ENCODE measurements around the gene C2CD3.

C2CD3 gene

GRCh38 chr11:74015919-74016684, 154.7 kb downstream of the C2CD3 start:
- peak; percentile 49 for DNase-seq

DNA sequence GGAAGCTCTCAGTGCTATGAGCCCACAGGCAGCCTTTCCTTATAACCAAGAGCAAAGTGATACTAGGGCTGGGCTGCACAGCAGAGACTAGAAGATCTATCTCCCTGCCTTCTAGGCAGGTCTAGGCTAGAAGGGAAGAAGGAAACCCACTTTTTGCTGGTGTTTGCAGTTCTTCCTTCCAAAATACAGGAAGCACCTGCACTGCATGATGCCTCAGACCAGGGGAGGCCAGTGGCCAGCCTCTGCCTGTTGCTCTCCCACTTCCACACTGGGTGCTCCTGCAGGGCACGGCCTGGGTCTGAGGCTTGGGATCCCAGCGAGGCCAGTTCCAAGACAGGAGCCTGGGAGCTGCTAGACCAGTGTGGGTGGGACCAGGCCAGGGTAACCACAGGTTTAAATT, 155.9 kb downstream of the C2CD3 start:
- DNase-seq: peak; percentile 50

- peak; percentile 50 for DNase-seq
Measured at GRCh38 chr11:74013141-74013540, 157.7 kb downstream of the C2CD3 start.

DNA sequence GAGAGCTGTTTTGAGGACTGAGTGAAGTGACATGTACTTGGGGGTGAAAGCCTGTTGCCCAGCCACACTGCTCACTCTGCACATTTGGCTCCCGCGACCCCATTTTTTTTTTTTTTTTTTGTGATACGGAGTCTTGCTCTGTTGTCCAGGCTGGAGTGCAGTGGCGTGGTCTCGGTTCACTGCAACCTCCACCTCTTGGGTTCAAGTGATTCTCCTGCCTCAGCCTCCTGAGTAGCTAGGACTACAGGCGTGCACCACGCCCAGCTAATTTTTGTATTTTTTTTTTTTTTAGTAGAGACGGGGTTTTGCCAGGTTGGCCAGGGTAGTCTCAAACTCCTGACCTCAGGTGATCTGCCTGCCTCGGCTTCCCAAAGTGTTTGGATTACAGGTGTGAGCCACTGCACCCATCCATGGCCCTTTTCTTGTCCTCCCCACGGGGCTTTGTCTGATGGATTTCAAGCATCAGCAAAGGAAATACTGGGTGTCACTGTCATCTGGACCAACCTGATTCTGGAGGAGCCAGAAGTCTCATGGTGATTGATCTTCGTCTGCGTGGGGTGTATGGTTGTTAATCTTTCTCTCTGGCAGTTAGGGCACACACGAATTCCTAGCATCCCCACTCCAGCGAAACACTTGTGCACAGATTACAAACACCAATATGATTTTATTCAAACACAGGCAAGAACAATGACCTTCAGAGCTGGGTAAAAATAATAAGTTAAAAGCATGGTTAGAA, 158.6 kb downstream of the C2CD3 start:
- DNase-seq: peak; percentile 52

DNA sequence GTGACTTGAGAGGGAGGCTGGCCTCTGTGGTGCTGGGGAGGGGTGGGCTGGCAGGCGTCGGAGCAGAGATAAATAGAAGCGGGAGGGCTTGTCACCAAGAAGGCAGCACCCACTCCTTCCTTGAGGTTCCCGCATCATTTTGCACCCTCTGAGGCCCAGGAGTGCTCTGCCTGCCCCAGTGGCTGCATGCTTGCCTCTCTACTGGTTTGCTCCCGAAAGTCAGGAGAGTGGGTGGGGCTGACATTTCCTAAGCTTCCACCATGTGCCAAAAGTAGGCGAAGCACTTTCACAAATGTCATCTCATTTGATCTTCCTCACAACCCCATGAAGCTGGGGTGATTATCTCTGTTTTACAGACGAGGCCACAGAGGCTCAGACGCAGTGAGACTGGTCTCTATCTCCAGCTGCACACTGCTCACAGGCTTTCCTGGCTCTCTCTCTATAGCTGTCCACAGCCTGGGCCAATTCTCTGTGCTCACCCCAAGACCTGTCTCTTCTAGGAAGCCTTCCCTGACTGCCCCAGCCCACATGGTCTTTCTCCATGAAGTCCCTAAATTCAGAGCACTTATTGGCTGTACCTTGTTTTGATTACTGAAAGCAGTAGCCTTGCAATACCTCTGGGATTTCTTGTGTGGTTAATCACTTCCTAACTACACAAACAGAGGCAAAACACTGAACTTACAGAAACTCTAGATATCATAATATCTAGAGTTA, 159.3 kb downstream of the C2CD3 start:
- peak; percentile 77 for DNase-seq

GRCh38 chr11:74010306-74011300, 160.2 kb downstream of the C2CD3 start:
- DNase-seq: peak; percentile 64

- DNase-seq: peak; percentile 52
Measured at GRCh38 chr11:74009675-74010305, 161.0 kb downstream of the C2CD3 start.

DNA sequence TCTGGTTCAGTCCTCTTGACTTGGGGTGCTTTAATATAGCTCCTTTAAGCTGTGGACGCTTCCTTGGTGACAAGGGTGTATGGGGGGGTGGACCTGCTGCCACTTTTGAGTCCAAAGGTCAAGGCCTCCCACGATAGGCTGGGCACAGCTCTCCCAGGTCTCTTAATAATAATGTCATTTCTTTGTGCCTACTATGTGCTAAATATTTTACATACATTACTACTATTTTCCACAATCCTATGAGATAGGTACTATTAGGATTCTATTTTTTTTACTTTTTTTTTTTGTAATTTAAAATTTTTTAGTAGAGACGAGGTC, 161.6 kb downstream of the C2CD3 start:
- no peak for DNase-seq

GRCh38 chr11:74008373-74009229, 162.2 kb downstream of the C2CD3 start, which contains the start of gene UCP3:
TSS of gene UCP3 (minus strand) at chr11:74009085. CDS start at chr11:74007042, 2,043 bp downstream.
- DNase-seq: peak; percentile 54

DNA sequence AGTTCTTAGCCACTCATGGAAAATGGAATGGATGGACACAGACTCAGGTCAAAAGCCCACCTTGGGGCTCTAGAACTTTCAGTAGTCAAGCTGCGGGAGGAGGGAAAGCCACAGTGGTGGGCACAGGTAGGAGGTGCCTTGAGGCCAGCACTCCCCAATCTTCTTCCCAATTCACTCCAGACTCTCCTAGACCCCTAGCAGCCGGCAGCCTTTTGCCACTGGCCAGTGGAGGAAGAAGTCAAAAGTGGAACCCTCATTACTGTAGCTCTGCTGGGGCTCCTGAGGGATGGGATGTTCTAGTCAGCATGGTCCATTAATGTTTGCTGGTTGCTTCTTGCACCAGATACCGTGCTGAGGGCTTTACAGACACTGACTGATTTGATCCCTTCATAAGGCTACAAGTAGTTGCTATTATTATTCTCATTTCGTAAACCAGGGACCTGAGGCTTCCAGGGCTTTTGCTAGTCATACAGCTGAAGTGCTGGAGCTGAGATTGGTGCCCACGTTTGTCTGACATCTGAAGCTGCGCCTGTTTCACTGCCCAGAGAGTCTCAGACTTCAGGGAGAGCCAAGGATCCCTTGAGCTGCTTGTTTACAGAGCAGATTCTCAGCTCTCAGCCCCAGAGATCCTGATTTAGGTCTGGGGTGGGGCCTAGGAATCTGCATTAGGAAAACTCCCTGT, 163.0 kb downstream of the C2CD3 start:
- peak; percentile 54 for DNase-seq

DNA sequence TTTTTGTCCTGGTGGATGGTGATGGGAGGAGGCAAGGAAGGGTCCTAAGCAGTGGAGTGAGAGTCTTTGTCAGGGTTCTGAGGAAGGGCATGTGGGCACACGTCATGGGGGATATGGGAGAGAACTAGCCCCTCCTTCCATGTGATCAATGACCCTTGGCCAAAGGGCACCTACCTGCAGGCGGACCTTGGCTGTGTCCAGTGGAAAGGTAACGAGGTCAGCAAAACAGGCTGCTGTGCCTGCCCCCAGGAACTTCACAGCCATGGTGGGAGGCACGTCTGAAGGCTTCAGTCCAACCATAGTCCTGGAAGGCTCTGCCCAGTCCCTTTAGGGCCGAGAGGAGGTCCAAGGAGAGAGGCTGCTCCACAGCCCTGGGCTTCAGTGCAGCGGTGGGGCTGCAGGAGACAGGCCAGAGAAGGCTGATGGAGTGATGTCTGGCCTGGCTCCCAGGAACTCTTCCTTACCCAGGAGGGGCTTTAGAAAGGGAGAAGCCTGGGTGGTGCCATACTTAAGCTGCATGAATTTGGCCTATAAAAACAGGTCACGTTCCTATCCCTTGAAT, 164.0 kb downstream of the C2CD3 start:
- DNase-seq: peak; percentile 48

- DNase-seq: peak; percentile 55
Measured at GRCh38 chr11:74005721-74006517, 164.9 kb downstream of the C2CD3 start.

DNA sequence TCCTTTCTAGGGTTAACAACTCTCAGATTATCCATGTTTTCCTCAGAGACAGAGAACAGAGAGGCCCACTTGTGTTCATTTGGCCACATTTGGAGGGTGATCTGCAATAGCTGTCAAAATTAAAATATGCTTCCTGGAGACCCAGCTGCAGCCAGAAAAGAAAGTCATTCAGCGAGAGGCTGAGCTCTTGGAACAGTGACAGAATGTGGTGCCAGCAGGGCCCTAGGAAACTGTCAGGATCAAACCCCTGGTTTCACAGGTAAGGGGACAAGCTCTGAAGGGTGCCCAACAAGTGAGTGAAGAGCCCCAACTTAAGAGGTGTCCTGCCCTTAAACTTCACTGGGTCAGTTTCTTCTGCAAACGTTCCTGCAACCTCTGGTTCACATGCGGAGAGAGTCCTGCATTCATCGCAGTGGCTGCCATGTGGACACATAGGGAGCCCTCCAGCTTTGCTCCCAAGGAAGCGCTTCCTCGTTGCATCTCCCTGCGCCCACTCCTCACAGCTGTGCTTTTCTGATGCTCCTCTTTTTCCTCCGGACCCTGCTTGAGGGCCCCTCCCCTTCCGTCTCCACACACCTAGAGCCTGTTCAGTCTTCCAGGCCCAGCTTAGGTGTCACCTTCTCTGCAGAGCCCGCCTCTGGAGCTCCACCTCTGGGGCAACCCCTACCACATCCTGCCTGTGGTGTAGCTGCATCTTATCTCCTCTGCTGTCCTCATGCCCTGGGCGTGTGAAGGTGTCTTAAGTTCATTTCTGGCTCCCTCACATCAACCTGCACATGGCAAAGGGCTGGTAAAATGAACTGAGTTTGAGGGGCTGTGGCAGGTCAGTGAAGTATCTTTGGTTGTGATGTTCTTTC, 165.8 kb downstream of the C2CD3 start:
- DNase-seq: peak; percentile 82

DNA sequence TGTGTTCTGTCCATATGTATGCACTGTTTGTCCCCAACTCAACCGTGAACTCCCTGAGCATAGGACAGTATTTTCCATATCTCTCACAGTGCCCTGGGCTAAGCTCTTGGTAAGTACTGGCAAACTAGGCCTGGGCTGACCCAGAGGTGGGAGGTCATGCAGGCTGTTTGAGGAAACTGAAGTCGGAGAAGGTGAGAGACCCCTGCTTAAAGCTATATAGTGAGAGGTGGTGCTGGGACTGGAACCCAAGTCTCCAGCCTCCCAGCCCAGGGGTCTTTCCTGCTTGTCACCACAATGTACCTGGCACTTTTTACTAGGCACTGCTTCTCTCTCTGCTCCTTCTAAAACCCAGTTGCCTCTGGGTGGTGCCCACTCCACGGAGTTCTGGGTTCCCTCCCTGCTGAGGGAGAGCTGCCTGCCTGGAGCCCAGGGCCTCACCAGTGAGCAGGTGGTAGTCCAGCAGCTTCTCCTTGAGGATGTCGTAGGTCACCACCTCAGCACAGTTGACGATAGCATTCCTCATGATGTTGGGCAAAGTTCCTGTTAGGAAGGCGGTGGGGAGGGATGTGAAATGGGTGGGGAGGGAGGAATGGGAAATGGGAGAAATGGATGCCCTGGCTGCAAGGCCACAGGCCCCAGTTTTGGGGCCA, 166.6 kb downstream of the C2CD3 start:
- peak; percentile 45 for DNase-seq

- peak; percentile 43 for DNase-seq
Measured at GRCh38 chr11:74002832-74003231, 168.0 kb downstream of the C2CD3 start.

GRCh38 chr11:74001822-74002286, 168.9 kb downstream of the C2CD3 start:
- peak; percentile 44 for DNase-seq

All from activated CD8-positive, alpha-beta memory T cell treated with anti-CD3 and anti-CD28 coated beads, Interleukin-2, amount 50 U/mL, for 48 hours (primary cell).